ENCODE data around the gene UBAC1. TPM values are rescaled to one million over a fixed set of nuclear protein-coding genes. Genes with fewer than 3 reads are reported as not detected.
A peak's percentile ranks its signal among the peaks of the same experiment; 100 is the strongest.

The UBAC1 gene
- total RNA-seq, 6 experiments from 2014 or later, result 27.9 to 33.6 (median 31.2) TPM

DNA sequence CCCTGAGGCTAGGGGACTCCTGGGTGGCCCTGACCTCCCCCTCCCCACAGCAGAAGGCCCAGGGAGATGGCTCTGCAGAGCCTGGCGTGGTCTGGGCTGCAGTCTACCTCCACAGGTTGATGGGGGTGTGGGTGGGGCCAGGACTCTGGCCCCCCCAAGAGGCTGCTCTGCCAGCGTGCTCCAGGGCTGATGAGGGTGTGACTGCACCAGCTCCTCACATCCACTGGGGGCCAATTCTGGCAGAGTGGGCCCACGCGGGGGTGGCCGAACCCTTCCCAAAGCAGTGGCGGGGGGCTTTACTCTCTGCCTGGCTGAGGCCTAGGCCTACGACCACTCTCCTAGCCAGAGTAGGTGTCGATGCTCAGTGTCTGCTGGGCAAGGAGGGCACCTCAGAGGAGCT lies 28.0 kb upstream of the UBAC1 start:
- Mint-ChIP-seq H3K4me3 (no peak overlapping the region), H3K36me3 (ENCODE audit: low read depth) (no peaks in the 10 kb centered on the region), H3K27ac (no peak overlapping the region), H3K27me3 (ENCODE audit: insufficient read depth) (peaks cover 11% of the 10 kb centered on the region), H3K9me3 (no peaks in the 10 kb centered on the region), H3K4me1 (ENCODE audit: low read depth) (no peaks in the 10 kb centered on the region; the same call in 1 of the 2 replicates)
- DNase-seq, result no peak
- TF ChIP-seq, protein P1, sequence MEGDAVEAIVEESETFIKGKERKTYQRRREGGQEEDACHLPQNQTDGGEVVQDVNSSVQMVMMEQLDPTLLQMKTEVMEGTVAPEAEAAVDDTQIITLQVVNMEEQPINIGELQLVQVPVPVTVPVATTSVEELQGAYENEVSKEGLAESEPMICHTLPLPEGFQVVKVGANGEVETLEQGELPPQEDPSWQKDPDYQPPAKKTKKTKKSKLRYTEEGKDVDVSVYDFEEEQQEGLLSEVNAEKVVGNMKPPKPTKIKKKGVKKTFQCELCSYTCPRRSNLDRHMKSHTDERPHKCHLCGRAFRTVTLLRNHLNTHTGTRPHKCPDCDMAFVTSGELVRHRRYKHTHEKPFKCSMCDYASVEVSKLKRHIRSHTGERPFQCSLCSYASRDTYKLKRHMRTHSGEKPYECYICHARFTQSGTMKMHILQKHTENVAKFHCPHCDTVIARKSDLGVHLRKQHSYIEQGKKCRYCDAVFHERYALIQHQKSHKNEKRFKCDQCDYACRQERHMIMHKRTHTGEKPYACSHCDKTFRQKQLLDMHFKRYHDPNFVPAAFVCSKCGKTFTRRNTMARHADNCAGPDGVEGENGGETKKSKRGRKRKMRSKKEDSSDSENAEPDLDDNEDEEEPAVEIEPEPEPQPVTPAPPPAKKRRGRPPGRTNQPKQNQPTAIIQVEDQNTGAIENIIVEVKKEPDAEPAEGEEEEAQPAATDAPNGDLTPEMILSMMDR (IDR thresholded peaks at IDR 0.05), result peak; percentile 43

DNA sequence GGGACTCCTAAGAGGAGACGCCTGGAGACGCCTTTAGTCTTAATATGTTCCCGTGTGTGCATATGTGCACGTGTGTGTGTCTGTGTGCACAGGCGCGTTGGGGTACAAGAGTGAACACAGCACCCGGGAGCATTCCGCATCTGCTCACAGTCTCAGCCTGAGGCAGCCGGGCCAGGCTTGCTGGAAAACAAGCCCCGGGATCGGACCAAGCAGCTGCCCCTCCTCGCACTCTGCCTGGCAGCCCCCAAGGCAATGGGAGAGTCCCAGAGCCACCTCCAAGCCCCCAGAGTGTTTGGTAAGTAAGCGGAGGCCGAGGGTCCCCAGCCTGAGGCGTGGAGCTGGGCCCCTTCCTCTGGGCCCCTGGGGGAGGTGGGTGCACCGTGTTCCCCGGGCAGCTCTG lies 27.3 kb upstream of the UBAC1 start:
- no peaks in the 10 kb centered on the region for H3K36me3 Mint-ChIP-seq (ENCODE audit: low read depth)
- DNase-seq, result no peak
- H3K4me3 Mint-ChIP-seq, result no peak overlapping the region
- no peak overlapping the region for H3K27ac Mint-ChIP-seq
- H3K27me3 Mint-ChIP-seq (ENCODE audit: insufficient read depth), result peaks cover 16% of the 10 kb centered on the region
- no peaks in the 10 kb centered on the region; the same call in 1 of the 2 replicates for H3K4me1 Mint-ChIP-seq (ENCODE audit: low read depth)
- no peaks in the 10 kb centered on the region for H3K9me3 Mint-ChIP-seq
- TF ChIP-seq, protein P1 (IDR thresholded peaks at IDR 0.05), result no peak

DNA sequence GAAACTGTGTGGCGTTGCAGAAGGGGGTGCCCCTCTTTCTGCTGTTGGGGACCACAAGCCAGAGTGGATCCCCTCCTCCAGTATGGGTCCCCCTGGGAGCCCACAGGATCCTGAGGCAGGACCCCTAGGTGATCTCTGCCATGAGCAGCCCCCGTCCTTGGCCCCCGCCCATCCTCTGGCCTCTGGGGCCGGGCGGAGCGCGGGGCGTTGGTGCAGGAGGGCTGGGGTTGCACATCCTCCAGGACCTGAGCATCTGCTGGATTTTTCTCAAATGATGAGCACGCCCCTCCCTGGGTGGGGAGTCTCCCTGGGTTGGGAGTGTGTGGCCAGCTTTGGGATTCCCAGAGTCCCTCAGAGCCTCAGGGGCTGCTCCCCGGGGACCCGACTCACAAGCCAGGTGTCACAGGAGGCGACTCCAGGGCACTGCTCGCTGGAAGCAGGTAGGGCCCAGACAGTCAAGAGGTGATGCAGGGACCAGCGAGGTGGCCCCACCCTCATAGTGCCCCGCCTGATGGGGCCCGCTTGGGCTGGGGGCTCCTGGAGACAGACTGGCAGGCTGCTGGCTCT lies 26.7 kb upstream of the UBAC1 start:
- no peaks in the 10 kb centered on the region for H3K9me3 Mint-ChIP-seq
- no peaks in the 10 kb centered on the region; the same call in 1 of the 2 replicates for H3K4me1 Mint-ChIP-seq (ENCODE audit: low read depth)
- DNase-seq, result no peak
- H3K27me3 Mint-ChIP-seq (ENCODE audit: insufficient read depth), result peaks cover 14% of the 10 kb centered on the region
- no peak overlapping the region for H3K27ac Mint-ChIP-seq
- H3K36me3 Mint-ChIP-seq (ENCODE audit: low read depth), result no peaks in the 10 kb centered on the region
- TF ChIP-seq, protein P1 (IDR thresholded peaks at IDR 0.05), result no peak
- no peak overlapping the region for H3K4me3 Mint-ChIP-seq

DNA sequence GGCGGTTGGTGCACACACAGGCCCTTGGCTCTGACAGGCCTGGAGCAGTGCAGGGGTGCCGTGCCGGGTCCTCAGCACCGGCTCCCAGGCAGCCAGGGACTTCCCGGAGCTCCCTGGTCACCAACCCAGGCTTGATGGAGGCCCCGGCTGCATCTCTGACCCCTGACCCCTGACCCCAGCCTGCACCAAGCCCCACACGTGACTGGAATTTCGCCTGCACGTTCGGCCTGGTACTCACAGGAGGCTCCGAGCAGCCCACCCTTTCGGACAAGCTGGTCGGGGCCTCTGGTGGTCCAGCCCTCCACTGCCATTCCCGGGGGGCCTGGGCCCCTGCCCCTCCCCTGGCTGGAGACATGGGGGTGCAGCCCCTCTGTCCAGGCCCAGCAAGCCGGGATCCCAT lies 25.4 kb upstream of the UBAC1 start:
- no peak for DNase-seq
- no peak overlapping the region for H3K27ac Mint-ChIP-seq
- peaks cover 19% of the 10 kb centered on the region for H3K27me3 Mint-ChIP-seq (ENCODE audit: insufficient read depth)
- H3K36me3 Mint-ChIP-seq (ENCODE audit: low read depth), result no peaks in the 10 kb centered on the region
- H3K9me3 Mint-ChIP-seq, result no peaks in the 10 kb centered on the region
- H3K4me1 Mint-ChIP-seq (ENCODE audit: low read depth), result no peaks in the 10 kb centered on the region
- no peak overlapping the region for H3K4me3 Mint-ChIP-seq
- TF ChIP-seq, protein P1 (IDR thresholded peaks at IDR 0.05), result no peak

DNA sequence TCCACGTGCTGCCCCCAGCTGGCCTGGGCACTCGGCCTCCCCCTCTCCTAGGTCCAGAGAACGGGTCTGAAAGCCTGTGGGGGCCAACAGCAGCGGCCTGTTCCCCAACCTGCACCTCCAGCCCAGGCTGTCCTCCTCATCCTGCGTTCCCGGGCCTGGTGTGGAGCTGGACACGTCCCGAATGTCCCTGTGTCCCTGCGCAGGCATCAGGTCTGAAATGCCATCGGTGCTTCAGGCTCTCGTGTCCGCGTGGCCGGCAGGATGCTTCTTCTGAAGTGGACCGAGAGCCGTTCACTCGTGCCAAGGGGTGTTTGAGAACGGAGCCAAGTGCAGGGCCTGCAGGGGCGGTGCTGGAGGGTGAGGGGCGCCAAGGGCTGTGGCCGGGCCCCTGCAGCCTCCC lies 24.7 kb upstream of the UBAC1 start:
- no peak for DNase-seq
- Mint-ChIP-seq H3K4me1 (ENCODE audit: low read depth) (no peaks in the 10 kb centered on the region), H3K36me3 (ENCODE audit: low read depth) (no peaks in the 10 kb centered on the region), H3K9me3 (no peaks in the 10 kb centered on the region), H3K27ac (no peak overlapping the region), H3K4me3 (no peak overlapping the region), H3K27me3 (ENCODE audit: insufficient read depth) (peaks cover 19% of the 10 kb centered on the region)
- TF ChIP-seq, protein P1 (IDR thresholded peaks at IDR 0.05), result no peak

DNA sequence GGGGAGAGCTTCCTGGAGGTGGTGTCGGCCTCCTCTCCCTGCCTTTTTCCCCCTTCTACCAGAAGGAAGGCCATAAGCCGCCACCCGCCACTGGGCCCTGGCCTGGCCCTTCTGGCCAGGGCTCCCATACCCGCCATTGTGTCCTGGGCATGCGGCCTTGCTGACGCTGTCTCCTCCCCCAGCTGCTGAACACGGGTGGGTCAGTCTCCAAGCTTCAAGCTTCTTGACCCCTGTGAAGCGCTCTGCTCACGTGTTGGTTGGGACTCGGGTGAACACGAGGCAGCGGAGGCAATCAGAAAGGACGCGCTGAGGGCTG lies 24.2 kb upstream of the UBAC1 start:
- H3K27ac Mint-ChIP-seq, result no peak overlapping the region
- H3K9me3 Mint-ChIP-seq, result no peaks in the 10 kb centered on the region
- no peak for DNase-seq

More for the DNA sequence above, 24.2 kb upstream of the UBAC1 start:
- Mint-ChIP-seq H3K4me1 (ENCODE audit: low read depth) (no peaks in the 10 kb centered on the region), H3K36me3 (ENCODE audit: low read depth) (no peaks in the 10 kb centered on the region), H3K4me3 (no peak overlapping the region), H3K27me3 (ENCODE audit: insufficient read depth) (peaks cover 19% of the 10 kb centered on the region)
- TF ChIP-seq, protein P1 (IDR thresholded peaks at IDR 0.05), result no peak
